K562 (cell line): ENCODE data around the gene ADPRHL1. TPM values are rescaled to one million over a fixed set of nuclear protein-coding genes. Genes with fewer than 3 reads are reported as not detected.

Experiments used
- ATAC-seq: fragments of 200-7000 bp; cut with Tn5 transposase; 3 replicates; pipeline ENCODE4 v1.9.1; 2020; ENCODE audit warnings: moderate library complexity
- BruUV-seq: library from RNA; stranded (reverse); fragments of 400-500 nt; replicated peaks from 2 replicates; lab custom pipeline; 2021; lab: Mats Ljungman, UMichigan
- CTCF ChIA-PET: fragments of 300-600 bp; formaldehyde crosslinking; extraction: SDS; loops from one replicate; lab custom pipeline; 2021; ENCODE audit warnings: low intra/inter-chr PET ratio; lab: Yijun Ruan, JAX
- POLR2A ChIA-PET: fragments of 300-600, 350-650 bp; sonication (Branson Sonifier 250); formaldehyde crosslinking; extraction: SDS; loops from one replicate; lab custom pipeline; 2021; ENCODE audit warnings: antibody characterized with exemption, inconsistent platforms; lab: Yijun Ruan, JAX
- DNase-seq, 4 experiments: peaks; one replicate each; pipeline versions ENCODE4 v3.0.0 to v3.0.0-alpha.2; 2011 to 2018; ENCODE audit warnings: low spot score in 3 of 4, mixed read lengths in 3 of 4; ENCODE audit errors: extremely low read depth in 1 of 4
- FAIRE-seq: peaks from 2 replicates; lab custom pipeline; 2011; peaks lifted over from hg19 to GRCh38; lab: Jason Lieb, UNC
- H2AFZ ChIP-seq: 2 replicates; pipeline ENCODE4 v1.6.0; 2011; ENCODE audit warnings: low read depth, low read length, control low read depth, inconsistent platforms
- H3K27ac ChIP-seq: fragments of 200-600 bp; 3 replicates; pipeline ENCODE4 v1.8.0; 2011; ENCODE audit warnings: low read depth, mild to moderate bottlenecking, control low read depth, inconsistent platforms, low read length, moderate library complexity, mixed read lengths; ENCODE audit errors: extremely low read depth
- H3K27me3 ChIP-seq, 2 experiments: fragments of 300-600 bp in 1 of 2; 2 replicates in 1 of 2; 3 replicates in 1 of 2; pipeline versions ENCODE4 v1.6.0 to v1.8.0; 2011; ENCODE audit warnings: inconsistent platforms in 2 of 2, low read length in 2 of 2, mild to moderate bottlenecking in 1 of 2, mixed read lengths in 1 of 2, moderate library complexity in 1 of 2; ENCODE audit not compliant: control insufficient read depth in 2 of 2, insufficient read depth in 2 of 2
- H3K36me3 ChIP-seq: fragments of 300-600 bp; 3 replicates; pipeline ENCODE4 v1.8.0; 2011; ENCODE audit warnings: mild to moderate bottlenecking, low read length, inconsistent platforms; ENCODE audit not compliant: control insufficient read depth, insufficient read depth
- H3K4me1 ChIP-seq, 2 experiments: fragments of 200-600 bp in 1 of 2; replicated peaks in 1 of 2; 2 replicates in 1 of 2; 3 replicates in 1 of 2; pipeline versions ENCODE4 v1.5.1 to v1.8.0; 2011; ENCODE audit warnings: inconsistent platforms in 2 of 2, low read length in 2 of 2, mild to moderate bottlenecking in 1 of 2, mixed read lengths in 1 of 2, moderate library complexity in 1 of 2; ENCODE audit not compliant: control insufficient read depth in 2 of 2, insufficient read depth in 2 of 2
- H3K4me2 ChIP-seq: 2 replicates; pipeline ENCODE4 v1.6.1; 2011; ENCODE audit warnings: low read length, control low read depth, inconsistent platforms, mixed read lengths; ENCODE audit not compliant: insufficient read depth
- H3K4me3 ChIP-seq: fragments of 200-600 bp; sonication (generic), shearing (Covaris generic); 2 replicates; pipeline ENCODE4 v1.5.1; 2016; ENCODE audit warnings: control low read depth, inconsistent platforms
- H3K79me2 ChIP-seq: fragments of 200-600 bp; 3 replicates; pipeline ENCODE4 v1.8.0; 2011; ENCODE audit warnings: low read length, inconsistent platforms; ENCODE audit not compliant: control insufficient read depth, insufficient read depth
- H3K9ac ChIP-seq, 2 experiments: 2 replicates each; pipeline versions ENCODE4 v1.6.0 to v1.6.1; 2011; ENCODE audit warnings: low read depth in 2 of 2, low read length in 2 of 2, control low read depth in 1 of 2, inconsistent platforms in 1 of 2, mild to moderate bottlenecking in 1 of 2, mixed read lengths in 1 of 2; ENCODE audit not compliant: insufficient read depth in 1 of 2
- H3K9me1 ChIP-seq: one replicate; pipeline ENCODE4 v1.6.0; 2011; ENCODE audit warnings: inconsistent platforms, mild to moderate bottlenecking, low read length, moderate library complexity; ENCODE audit not compliant: control insufficient read depth, insufficient read depth
- H3K9me3 ChIP-seq: replicated peaks from 2 replicates; pipeline ENCODE4 v1.5.1; 2011; ENCODE audit warnings: low read depth, low read length, inconsistent platforms; ENCODE audit not compliant: control insufficient read depth, insufficient read depth
- H4K20me1 ChIP-seq: replicated peaks from 2 replicates; pipeline ENCODE4 v1.6.1; 2011; ENCODE audit warnings: low read length, inconsistent platforms, mixed read lengths; ENCODE audit not compliant: control insufficient read depth, insufficient read depth
- BRD9 ChIP-seq: fragments of 450-650 bp; IDR thresholded peaks from 2 replicates; pipeline ENCODE4 v1.6.1; 2018; ENCODE audit warnings: low read depth; ENCODE audit not compliant: partially characterized antibody
- CBX2 ChIP-seq: fragments of 200-600 bp; sonication (generic); IDR thresholded peaks from one replicate; pipeline ENCODE4 v1.6.1; 2012; ENCODE audit warnings: mild to moderate bottlenecking, low read length, inconsistent platforms; ENCODE audit not compliant: insufficient read depth, poor library complexity, severe bottlenecking
- CTCFL ChIP-seq: IDR thresholded peaks from 2 replicates; pipeline ENCODE4 v1.6.1; 2011; ENCODE audit warnings: borderline replicate concordance, low read depth, mild to moderate bottlenecking, moderate library complexity, low read length; ENCODE audit not compliant: insufficient read depth, poor library complexity, severe bottlenecking
- E2F3 ChIP-seq: fragments of 250-450 bp; sonication (Bioruptor Pico); IDR thresholded peaks from 2 replicates; pipeline ENCODE4 v1.4.0; 2020; ENCODE audit warnings: mild to moderate bottlenecking
- HMGN3 ChIP-seq: IDR thresholded peaks from 2 replicates; pipeline ENCODE4 v1.6.1; 2011; ENCODE audit warnings: borderline replicate concordance, low read depth, mild to moderate bottlenecking, mixed read lengths, low read length; ENCODE audit not compliant: insufficient read length; ENCODE audit errors: extremely low read depth
- MAFG ChIP-seq: fragments of 450-650 bp; conservative IDR thresholded peaks from 2 replicates; pipeline ENCODE4 v1.6.1; 2016; ENCODE audit warnings: missing genetic modification characterization, missing compliant biosample characterization
- MBD1 ChIP-seq: fragments of 250-450 bp; sonication (Bioruptor Pico); IDR thresholded peaks from 2 replicates; pipeline ENCODE4 v1.8.0; 2022; ENCODE audit warnings: inconsistent platforms
- RHOXF2B ChIP-seq: fragments of 250-450 bp; sonication (Bioruptor Pico); conservative IDR thresholded peaks from 2 replicates; pipeline ENCODE4 v1.5.1; 2021
- THRB ChIP-seq: fragments of 450-650 bp; formaldehyde crosslinking; conservative IDR thresholded peaks from 2 replicates; pipeline ENCODE4 v1.4.0; 2022; ENCODE audit warnings: mild to moderate bottlenecking, missing genetic modification characterization
- TSHZ1 ChIP-seq: fragments of 250-450 bp; sonication (Bioruptor Pico); IDR thresholded peaks from 2 replicates; pipeline ENCODE4 v1.4.0; 2020; ENCODE audit warnings: mild to moderate bottlenecking, moderate library complexity
- XRCC3 ChIP-seq: fragments of 450-650 bp; IDR thresholded peaks from 2 replicates; pipeline ENCODE4 v1.6.1; 2017; ENCODE audit warnings: mild to moderate bottlenecking, moderate library complexity
- ZNF124 ChIP-seq: sonication (generic); formaldehyde crosslinking; IDR thresholded peaks from 2 replicates; pipeline ENCODE4 v1.8.1; 2022; ENCODE audit warnings: missing genetic modification reagents
- ZNF212 ChIP-seq: fragments of 450-650 bp; formaldehyde crosslinking; IDR thresholded peaks from 2 replicates; pipeline ENCODE4 v1.4.0; 2020; ENCODE audit warnings: mild to moderate bottlenecking
- ZNF217 ChIP-seq: sonication (generic); formaldehyde crosslinking; IDR thresholded peaks from 2 replicates; pipeline ENCODE4 v1.8.0; 2022; ENCODE audit warnings: mild to moderate bottlenecking, missing genetic modification reagents
- ZNF347 ChIP-seq: fragments of 450-650 bp; formaldehyde crosslinking; IDR thresholded peaks from 2 replicates; pipeline ENCODE4 v1.4.0; 2020; ENCODE audit warnings: low read depth, mild to moderate bottlenecking, moderate library complexity
- WGBS: fragments of 100-300 bp; shearing (Covaris generic); methylation state at CpG from one replicate; pipeline ENCODE4 v1.1.6; 2016; ENCODE audit warnings: low coverage, mixed read lengths; ENCODE audit not compliant: insufficient coverage; ENCODE audit errors: missing lambda C conversion rate; 5-methylcytosine and 5-hydroxymethylcytosine counted together
- in situ Hi-C: fragments of 300-500 bp; cut with MboI; formaldehyde crosslinking; loops from 4 replicates; pipeline ENCODE4 v1.15.0; 2018; ENCODE audit warnings: inconsistent platforms, mixed read lengths
- intact Hi-C: fragments of 100-400 bp; cut with micrococcal nuclease; formaldehyde crosslinking; loops from 2 replicates; pipeline ENCODE4 v1.14.2; 2022
- polyA plus RNA-seq, 8 experiments: library from polyadenylated mRNA; depleted of rRNA in 4 of 8; stranded (reverse) in 5 of 8; unstranded in 3 of 8; fragments of >200 nt; fragmentation: Nextera tagmentation in 2 of 8; fragmentation: Illumina TruSeq in 1 of 8; extraction: Ambion mirVana in 2 of 8; extraction: Trizol in 1 of 8; gene quantifications; 2 replicates each; pipeline versions ENCODE4 v1.2.1 to v1.2.3, GENCODE V29; 2011 to 2014; ENCODE audit warnings: inconsistent platforms in 1 of 8, missing spikeins in 1 of 8
- total RNA-seq, 7 experiments: library from RNA; depleted of rRNA in 6 of 7; stranded (reverse); fragments of >200 nt in 6 of 7; fragmentation: Illumina TruSeq in 2 of 7; extraction: Trizol in 2 of 7; gene quantifications; 2 replicates each; pipeline versions ENCODE4 v1.2.1 to v1.2.3, GENCODE V29; 2011 to 2021; ENCODE audit warnings: low replicate concordance in 1 of 7

Gene ADPRHL1
- total and polyA plus RNA-seq, 9 of the 15 experiments (the other 6 are each of a cell fraction or from before 2014, with no cell fraction given): 0.06 to 0.76 (median 0.37) TPM; not detected in 1

GRCh38 chr13:113474179-113474578 is 20.9 kb upstream of the ADPRHL1 start:
- ChIA-PET POLR2A (interaction anchor here (0.7 kb wide), 1 partner anchor 9 kb away, joined by 3 read pairs; no protein-coding TSS in a partner anchor), CTCF (no interaction called here)
- FAIRE-seq (no peak), DNase-seq (no peak), ATAC-seq (no peak)
- WGBS: 98% methylated on average over 6 of the region's 10 CpGs
- in situ Hi-C loops: no loop called here
- no peaks in the 10 kb centered on the region for H3K9me1 ChIP-seq
- no peak overlapping the region for H3K4me3 ChIP-seq
- no peaks in the 10 kb centered on the region for H4K20me1 ChIP-seq
- BruUV-seq: no TSS peak
- no peak overlapping the region for H3K9ac ChIP-seq
- intact Hi-C loops: no loop called here
- H3K4me2 ChIP-seq: no peak overlapping the region
- no peak overlapping the region for H2AFZ ChIP-seq
- H3K4me1 ChIP-seq: no peaks in the 10 kb centered on the region
- H3K79me2 ChIP-seq: no peaks in the 10 kb centered on the region; the same call in 2 of the 3 replicates
- H3K36me3 ChIP-seq: peaks cover 49% of the 10 kb centered on the region
- no peaks in the 10 kb centered on the region for H3K9me3 ChIP-seq
- H3K27me3 ChIP-seq: no peaks in the 10 kb centered on the region
- no peak for TF ChIP-seq BRD9
- TF ChIP-seq RHOXF2B: no peak
- TF ChIP-seq CBX2: no peak
- TF ChIP-seq ZNF217 (CRISPR knock-in tag): no peak
- TF ChIP-seq MBD1 (CRISPR knock-in tag): no peak
- no peak for TF ChIP-seq E2F3
- no peak for TF ChIP-seq MAFG
- no peak for TF ChIP-seq TSHZ1
- no peak for TF ChIP-seq THRB
- no peak for TF ChIP-seq ZNF347 (CRISPR knock-in tag)
- TF ChIP-seq XRCC3: no peak
- no peak for TF ChIP-seq ZNF212 (CRISPR knock-in tag)
- TF ChIP-seq CTCFL: no peak
- no peak for TF ChIP-seq HMGN3
- TF ChIP-seq ZNF124 (CRISPR knock-in tag): no peak
- H3K27ac ChIP-seq: no peak overlapping the region
